ENCODE data around the gene METTL13. TPM values are rescaled to one million over a fixed set of nuclear protein-coding genes. Genes with fewer than 3 reads are reported as not detected.

METTL13 gene
- polyA plus RNA-seq, 2 of the 4 experiments (the other 2 are of a cell fraction) = 53.7 to 54.0 TPM

DNA sequence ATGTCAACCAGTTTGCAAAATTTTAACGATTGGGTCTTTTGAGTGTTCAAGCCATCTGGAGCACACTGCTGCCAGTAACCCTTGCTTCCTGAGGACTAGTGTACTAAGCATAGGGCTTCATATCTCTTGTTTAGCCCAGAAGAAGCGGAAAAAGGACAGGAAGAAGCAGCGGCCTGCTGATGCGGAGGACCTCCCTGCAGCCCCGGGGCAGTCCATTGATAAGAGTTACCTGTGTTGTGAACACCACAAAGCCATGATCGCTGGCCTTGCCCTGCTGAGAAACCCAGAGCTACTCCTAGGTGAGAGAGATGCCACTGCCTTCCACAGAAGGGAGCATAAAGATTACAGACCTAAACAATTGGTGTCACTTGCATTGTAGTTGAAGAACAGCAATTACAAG lies 8.9 kb downstream of the METTL13 start (continued):
- TF ChIP-seq, protein P1, sequence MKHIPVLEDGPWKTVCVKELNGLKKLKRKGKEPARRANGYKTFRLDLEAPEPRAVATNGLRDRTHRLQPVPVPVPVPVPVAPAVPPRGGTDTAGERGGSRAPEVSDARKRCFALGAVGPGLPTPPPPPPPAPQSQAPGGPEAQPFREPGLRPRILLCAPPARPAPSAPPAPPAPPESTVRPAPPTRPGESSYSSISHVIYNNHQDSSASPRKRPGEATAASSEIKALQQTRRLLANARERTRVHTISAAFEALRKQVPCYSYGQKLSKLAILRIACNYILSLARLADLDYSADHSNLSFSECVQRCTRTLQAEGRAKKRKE (CRISPR knock-in tag; IDR thresholded peaks at IDR 0.05; ENCODE audit: low read depth) = no peak
- no peak for TF ChIP-seq RNF2 (IDR thresholded peaks at IDR 0.05; ENCODE audit: borderline replicate concordance, low read depth)

DNA sequence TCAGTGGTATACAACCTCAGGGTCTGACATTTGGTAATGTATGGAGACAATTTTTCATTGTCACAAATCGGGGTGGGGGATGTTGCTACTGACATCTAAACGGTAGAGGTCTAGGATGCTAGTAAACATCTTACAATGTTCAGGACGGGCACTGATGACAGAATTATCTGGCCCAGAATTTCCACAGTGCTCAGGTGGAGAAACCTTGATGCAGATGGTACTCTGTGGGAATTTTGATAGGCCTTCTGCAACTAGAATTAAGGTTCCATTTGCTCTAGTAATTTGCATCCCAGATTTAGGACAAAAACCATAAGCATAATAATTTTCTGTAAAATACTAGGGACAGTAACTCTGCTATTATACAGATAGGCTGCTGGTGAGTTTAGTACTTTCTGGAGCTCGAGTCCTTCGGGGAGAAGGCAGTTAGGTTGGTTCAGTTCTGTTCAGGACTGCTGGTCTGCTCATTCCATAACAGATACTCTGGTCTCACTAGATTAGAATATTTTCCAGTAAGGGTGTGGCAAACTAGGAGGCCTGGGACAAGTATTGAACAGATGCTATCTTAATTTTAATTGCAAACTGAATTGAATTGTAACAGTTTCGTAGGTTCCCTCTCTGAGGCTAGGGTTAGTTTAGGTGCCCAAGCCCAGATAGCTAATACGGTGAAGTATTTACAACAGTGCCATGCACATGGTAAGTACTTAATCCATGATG lies 11.4 kb downstream of the METTL13 start:
- ChIA-PET CTCF (interaction anchor here (1.2 kb wide), 1 partner anchor 9 kb away, joined by 3 read pairs; no protein-coding TSS in a partner anchor), POLR2A (no interaction called here)
- no peak overlapping the region for H3K4me2 ChIP-seq
- TF ChIP-seq HOXA7 (CRISPR knock-in tag; IDR thresholded peaks at IDR 0.05) (no peak), FOXS1 (CRISPR knock-in tag; IDR thresholded peaks at IDR 0.05) (no peak)
- H3K9me3 ChIP-seq = no peaks in the 10 kb centered on the region
- 95% methylated on average over 7 of the region's 7 CpGs for WGBS (ENCODE audit: missing lambda C conversion rate)
- FAIRE-seq = no peak
- no peak overlapping the region for H3K4me3 ChIP-seq
- no peaks in the 10 kb centered on the region for H3K4me1 ChIP-seq
- H3K27ac ChIP-seq = no peak overlapping the region
- no peak for ATAC-seq
- no peak for DNase-seq (ENCODE audit: low read depth in 1 of 2, low spot score in 1 of 2)

DNA sequence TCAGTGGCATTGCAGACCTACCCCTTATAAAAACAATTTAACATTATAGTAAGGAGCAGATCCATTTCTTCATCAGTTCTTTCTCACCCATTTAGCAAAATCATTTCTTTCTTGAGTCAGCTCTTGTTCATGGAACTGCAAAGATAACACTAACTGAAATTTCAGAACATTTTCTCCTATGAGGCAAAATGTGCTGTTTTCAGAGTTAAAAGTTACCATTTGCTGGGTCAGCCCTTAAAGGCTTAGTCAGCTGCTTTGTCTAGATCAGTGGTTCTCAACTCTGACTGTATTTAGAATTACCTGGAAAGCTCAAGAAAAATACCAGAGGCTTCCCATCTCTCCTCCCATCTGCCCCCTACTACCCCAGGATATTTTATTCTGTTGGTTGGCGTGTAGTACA lies 12.2 kb downstream of the METTL13 start:
- H3K4me3 ChIP-seq = no peak overlapping the region
- no peak overlapping the region for H3K4me2 ChIP-seq
- 91% methylated on average over 1 of the region's 1 CpG for WGBS (ENCODE audit: missing lambda C conversion rate)
- FAIRE-seq (no peak), ATAC-seq (no peak), DNase-seq (ENCODE audit: low read depth in 1 of 2, low spot score in 1 of 2) (no peak)
- no peaks in the 10 kb centered on the region for H3K9me3 ChIP-seq
- H3K4me1 ChIP-seq = no peaks in the 10 kb centered on the region
- no peak overlapping the region for H3K27ac ChIP-seq
- ChIA-PET CTCF (interaction anchor here (1.1 kb wide), 1 partner anchor 191 kb away, joined by 3 read pairs; no protein-coding TSS in a partner anchor), POLR2A (no interaction called here)
- TF ChIP-seq RFX5 (IDR thresholded peaks at IDR 0.05) (no peak), TFCP2L1 (CRISPR knock-in tag; IDR thresholded peaks at IDR 0.05) (no peak), TP53 (CRISPR knock-in tag; IDR thresholded peaks at IDR 0.05) (no peak), SREBF2 (IDR thresholded peaks at IDR 0.05) (no peak)

DNA sequence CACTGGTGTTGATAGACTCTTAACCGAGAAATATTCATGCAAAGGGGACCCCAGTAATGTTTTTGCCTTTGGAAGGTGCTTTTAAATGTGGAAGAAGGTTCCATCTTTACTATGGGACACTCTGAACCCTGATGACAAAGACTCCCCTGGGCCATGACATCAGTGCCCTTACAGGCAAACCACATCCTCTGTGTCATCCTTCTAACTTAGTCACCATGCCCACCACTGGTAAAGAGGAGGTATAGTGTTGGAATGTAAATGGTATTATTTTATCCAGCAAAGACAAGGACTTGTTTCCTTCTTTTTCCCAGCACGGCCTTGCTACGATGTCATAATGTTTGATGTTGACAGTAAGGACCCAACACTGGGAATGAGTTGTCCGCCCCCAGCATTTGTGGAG lies 12.6 kb downstream of the METTL13 start:
- FAIRE-seq = no peak

More for the DNA sequence above, 12.6 kb downstream of the METTL13 start:
- no peaks in the 10 kb centered on the region for H3K9me3 ChIP-seq
- DNase-seq (ENCODE audit: low read depth in 1 of 2, low spot score in 1 of 2) = no peak
- no peaks in the 10 kb centered on the region for H3K4me1 ChIP-seq
- no peak overlapping the region for H3K27ac ChIP-seq
- no peak overlapping the region for H3K4me3 ChIP-seq
- WGBS (ENCODE audit: missing lambda C conversion rate) = 86% methylated on average over 4 of the region's 4 CpGs
- ChIA-PET POLR2A (no interaction called here), CTCF (interaction anchor here (1.1 kb wide), 1 partner anchor 191 kb away, joined by 3 read pairs; no protein-coding TSS in a partner anchor)
- no peak overlapping the region for H3K4me2 ChIP-seq
- no peak for ATAC-seq
- TF ChIP-seq ZSCAN20 (CRISPR knock-in tag; IDR thresholded peaks at IDR 0.05) (no peak), EP300 (IDR thresholded peaks at IDR 0.05) (no peak), CBX8 (IDR thresholded peaks at IDR 0.05) (no peak), KDM5A (IDR thresholded peaks at IDR 0.05) (no peak), TFCP2L1 (CRISPR knock-in tag; IDR thresholded peaks at IDR 0.05) (no peak), NR3C1 (IDR thresholded peaks at IDR 0.05) (no peak)
- TF ChIP-seq, protein P2, sequence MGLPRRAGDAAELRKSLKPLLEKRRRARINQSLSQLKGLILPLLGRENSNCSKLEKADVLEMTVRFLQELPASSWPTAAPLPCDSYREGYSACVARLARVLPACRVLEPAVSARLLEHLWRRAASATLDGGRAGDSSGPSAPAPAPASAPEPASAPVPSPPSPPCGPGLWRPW (IDR thresholded peaks at IDR 0.05) = no peak
- TF ChIP-seq, protein P3, sequence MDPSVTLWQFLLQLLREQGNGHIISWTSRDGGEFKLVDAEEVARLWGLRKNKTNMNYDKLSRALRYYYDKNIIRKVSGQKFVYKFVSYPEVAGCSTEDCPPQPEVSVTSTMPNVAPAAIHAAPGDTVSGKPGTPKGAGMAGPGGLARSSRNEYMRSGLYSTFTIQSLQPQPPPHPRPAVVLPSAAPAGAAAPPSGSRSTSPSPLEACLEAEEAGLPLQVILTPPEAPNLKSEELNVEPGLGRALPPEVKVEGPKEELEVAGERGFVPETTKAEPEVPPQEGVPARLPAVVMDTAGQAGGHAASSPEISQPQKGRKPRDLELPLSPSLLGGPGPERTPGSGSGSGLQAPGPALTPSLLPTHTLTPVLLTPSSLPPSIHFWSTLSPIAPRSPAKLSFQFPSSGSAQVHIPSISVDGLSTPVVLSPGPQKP (IDR thresholded peaks at IDR 0.05; ENCODE audit: low read depth, low read length) = no peak
- TF ChIP-seq, protein P4, sequence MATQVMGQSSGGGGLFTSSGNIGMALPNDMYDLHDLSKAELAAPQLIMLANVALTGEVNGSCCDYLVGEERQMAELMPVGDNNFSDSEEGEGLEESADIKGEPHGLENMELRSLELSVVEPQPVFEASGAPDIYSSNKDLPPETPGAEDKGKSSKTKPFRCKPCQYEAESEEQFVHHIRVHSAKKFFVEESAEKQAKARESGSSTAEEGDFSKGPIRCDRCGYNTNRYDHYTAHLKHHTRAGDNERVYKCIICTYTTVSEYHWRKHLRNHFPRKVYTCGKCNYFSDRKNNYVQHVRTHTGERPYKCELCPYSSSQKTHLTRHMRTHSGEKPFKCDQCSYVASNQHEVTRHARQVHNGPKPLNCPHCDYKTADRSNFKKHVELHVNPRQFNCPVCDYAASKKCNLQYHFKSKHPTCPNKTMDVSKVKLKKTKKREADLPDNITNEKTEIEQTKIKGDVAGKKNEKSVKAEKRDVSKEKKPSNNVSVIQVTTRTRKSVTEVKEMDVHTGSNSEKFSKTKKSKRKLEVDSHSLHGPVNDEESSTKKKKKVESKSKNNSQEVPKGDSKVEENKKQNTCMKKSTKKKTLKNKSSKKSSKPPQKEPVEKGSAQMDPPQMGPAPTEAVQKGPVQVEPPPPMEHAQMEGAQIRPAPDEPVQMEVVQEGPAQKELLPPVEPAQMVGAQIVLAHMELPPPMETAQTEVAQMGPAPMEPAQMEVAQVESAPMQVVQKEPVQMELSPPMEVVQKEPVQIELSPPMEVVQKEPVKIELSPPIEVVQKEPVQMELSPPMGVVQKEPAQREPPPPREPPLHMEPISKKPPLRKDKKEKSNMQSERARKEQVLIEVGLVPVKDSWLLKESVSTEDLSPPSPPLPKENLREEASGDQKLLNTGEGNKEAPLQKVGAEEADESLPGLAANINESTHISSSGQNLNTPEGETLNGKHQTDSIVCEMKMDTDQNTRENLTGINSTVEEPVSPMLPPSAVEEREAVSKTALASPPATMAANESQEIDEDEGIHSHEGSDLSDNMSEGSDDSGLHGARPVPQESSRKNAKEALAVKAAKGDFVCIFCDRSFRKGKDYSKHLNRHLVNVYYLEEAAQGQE (IDR thresholded peaks at IDR 0.05) = no peak
